Mesenchymal stem cell (in vitro differentiated cells and primary cell): ENCODE data around the gene DRC1.

Experiments used
- DNase-seq: peaks from one replicate; pipeline ENCODE4 v3.0.0-alpha.2; 2013
- H2AFZ ChIP-seq: one replicate; pipeline ENCODE4 v1.6.1; 2013; ENCODE audit warnings: low read depth, mild to moderate bottlenecking, control low read depth, inconsistent platforms, low read length, moderate library complexity
- H2AK5ac ChIP-seq: 2 replicates; pipeline ENCODE4 v1.6.1; 2013; ENCODE audit warnings: low read length, moderate library complexity, mild to moderate bottlenecking, inconsistent platforms; ENCODE audit not compliant: severe bottlenecking
- H2BK120ac ChIP-seq: one replicate; pipeline ENCODE4 v1.6.1; 2013; ENCODE audit warnings: low read depth, mild to moderate bottlenecking, inconsistent platforms, low read length, moderate library complexity
- H2BK12ac ChIP-seq, 2 experiments: one replicate each; pipeline ENCODE4 v1.6.1; 2013; ENCODE audit warnings: inconsistent platforms in 2 of 2, low read length in 2 of 2, mild to moderate bottlenecking in 2 of 2, moderate library complexity in 2 of 2, control low read depth in 1 of 2
- H2BK15ac ChIP-seq: one replicate; pipeline ENCODE4 v1.6.1; 2013; ENCODE audit warnings: mild to moderate bottlenecking, low read depth, inconsistent platforms; ENCODE audit not compliant: poor library complexity, severe bottlenecking
- H2BK5ac ChIP-seq: 2 replicates; pipeline ENCODE4 v1.6.1; 2013; ENCODE audit warnings: low read depth, mild to moderate bottlenecking, low read length, control low read depth, inconsistent platforms; ENCODE audit not compliant: poor library complexity, severe bottlenecking
- H3K14ac ChIP-seq, 2 experiments: one replicate each; pipeline ENCODE4 v1.6.1; 2013; ENCODE audit warnings: inconsistent platforms in 2 of 2, low read length in 2 of 2, control low read depth in 1 of 2, mild to moderate bottlenecking in 1 of 2, moderate library complexity in 1 of 2
- H3K18ac ChIP-seq, 2 experiments: one replicate each; pipeline ENCODE4 v1.6.1; 2013; ENCODE audit warnings: inconsistent platforms in 2 of 2, low read length in 2 of 2, control low read depth in 1 of 2, low read depth in 1 of 2, mild to moderate bottlenecking in 1 of 2
- H3K23ac ChIP-seq, 2 experiments: one replicate each; pipeline ENCODE4 v1.6.1; 2013; ENCODE audit warnings: inconsistent platforms in 2 of 2, low read length in 2 of 2, mild to moderate bottlenecking in 2 of 2, moderate library complexity in 2 of 2, control low read depth in 1 of 2
- H3K27ac ChIP-seq: 2 replicates; pipeline ENCODE4 v1.5.1; 2013; ENCODE audit warnings: mild to moderate bottlenecking, moderate library complexity, low read length, control low read depth, inconsistent platforms; ENCODE audit not compliant: poor library complexity, severe bottlenecking
- H3K27me3 ChIP-seq, 2 experiments: 2 replicates each; pipeline versions ENCODE4 v1.6.1 to v1.7.0; 2013; ENCODE audit warnings: low read length in 2 of 2, mild to moderate bottlenecking in 2 of 2, moderate library complexity in 2 of 2, control low read depth in 1 of 2, inconsistent platforms in 1 of 2; ENCODE audit not compliant: control insufficient read depth in 1 of 2, insufficient read depth in 1 of 2
- H3K36me3 ChIP-seq, 2 experiments: 2 replicates each; pipeline versions ENCODE4 v1.6.1 to v1.7.0; 2013; ENCODE audit warnings: low read length in 2 of 2, control low read depth in 1 of 2, inconsistent platforms in 1 of 2, low read depth in 1 of 2, mild to moderate bottlenecking in 1 of 2; ENCODE audit not compliant: insufficient read depth in 2 of 2, control insufficient read depth in 1 of 2
- H3K4ac ChIP-seq, 2 experiments: one replicate each; pipeline ENCODE4 v1.6.1; 2013; ENCODE audit warnings: inconsistent platforms in 2 of 2, low read length in 2 of 2, mild to moderate bottlenecking in 2 of 2, moderate library complexity in 2 of 2, control low read depth in 1 of 2, low read depth in 1 of 2
- H3K4me1 ChIP-seq: 2 replicates; pipeline ENCODE4 v1.6.1; 2013; ENCODE audit warnings: low read depth, low read length, control low read depth; ENCODE audit not compliant: control insufficient read depth, insufficient read depth
- H3K4me2 ChIP-seq: 2 replicates; pipeline ENCODE4 v1.6.1; 2013; ENCODE audit warnings: low read length, mild to moderate bottlenecking, inconsistent platforms; ENCODE audit not compliant: poor library complexity, severe bottlenecking
- H3K4me3 ChIP-seq, 2 experiments: 2 replicates each; pipeline versions ENCODE4 v1.5.1 to v1.7.0; 2013; ENCODE audit warnings: low read length in 2 of 2, mild to moderate bottlenecking in 2 of 2, control low read depth in 1 of 2, low read depth in 1 of 2; ENCODE audit not compliant: insufficient read depth in 1 of 2
- H3K79me1 ChIP-seq: replicated peaks from 2 replicates; pipeline ENCODE4 v1.6.1; 2013; ENCODE audit warnings: mild to moderate bottlenecking, control low read depth, low read length, inconsistent platforms; ENCODE audit not compliant: poor library complexity, severe bottlenecking
- H3K9ac ChIP-seq: 2 replicates; pipeline ENCODE4 v1.7.0; 2013; ENCODE audit warnings: mild to moderate bottlenecking, low read length, moderate library complexity
- H3K9me3 ChIP-seq: 2 replicates; pipeline ENCODE4 v1.7.0; 2013; ENCODE audit warnings: mild to moderate bottlenecking, low read length; ENCODE audit not compliant: control insufficient read depth
- H4K8ac ChIP-seq: one replicate; pipeline ENCODE4 v1.6.1; 2013; ENCODE audit warnings: inconsistent platforms, mild to moderate bottlenecking, low read length, moderate library complexity
- H4K91ac ChIP-seq: one replicate; pipeline ENCODE4 v1.6.1; 2013; ENCODE audit warnings: mild to moderate bottlenecking, low read length, inconsistent platforms
- WGBS: methylation state at CpG from one replicate; pipeline ENCODE4 v1.1.7; 2013; ENCODE audit warnings: mixed read lengths; 5-methylcytosine and 5-hydroxymethylcytosine counted together

Gene DRC1

GRCh38 chr2:26442707-26443106 lies 41.0 kb downstream of the DRC1 start:
- WGBS, result 72% methylated on average over 3 of the region's 3 CpGs

GRCh38 chr2:26444236-26444635 lies 42.5 kb downstream of the DRC1 start:
- no peak for DNase-seq
- Histone ChIP-seq H2AFZ (no peak overlapping the region), H3K36me3 (no peaks in the 10 kb centered on the region), H3K4me2 (no peak overlapping the region), H2BK120ac (no peak overlapping the region), H2AK5ac (no peak overlapping the region), H3K23ac (no peak overlapping the region), H2BK15ac (no peak overlapping the region), H2BK5ac (no peak overlapping the region), H3K4me1 (no peaks in the 10 kb centered on the region), H4K91ac (no peak overlapping the region), H4K8ac (no peak overlapping the region), H3K14ac (no peak overlapping the region), H3K79me1 (no peaks in the 10 kb centered on the region), H3K9me3 (no peaks in the 10 kb centered on the region), H3K9ac (no peak overlapping the region), H3K4ac (no peak overlapping the region), H3K27ac (no peak overlapping the region), H3K18ac (no peak overlapping the region), H3K27me3 (peaks cover 5 to 17% of the 10 kb centered on the region in 2 experiments), H2BK12ac (no peak overlapping the region), H3K4me3 (no peak overlapping the region)
- WGBS, result 88% methylated on average over 7 of the region's 7 CpGs

More at GRCh38 chr2:26442707-26443106, 41.0 kb downstream of the DRC1 start:
- H3K27me3 ChIP-seq, result peaks cover 5 to 24% of the 10 kb centered on the region in 2 experiments
- no peak overlapping the region for H3K4ac ChIP-seq
- no peak overlapping the region for H2BK120ac ChIP-seq
- H3K36me3 ChIP-seq, result no peaks in the 10 kb centered on the region
- H3K18ac ChIP-seq, result no peak overlapping the region
- no peak overlapping the region for H2AFZ ChIP-seq
- no peak overlapping the region for H3K27ac ChIP-seq
- H4K91ac ChIP-seq, result no peak overlapping the region
- no peak overlapping the region for H2BK15ac ChIP-seq
- H3K23ac ChIP-seq, result no peak overlapping the region
- H3K79me1 ChIP-seq, result no peaks in the 10 kb centered on the region
- no peak overlapping the region for H3K9ac ChIP-seq
- no peak overlapping the region for H2BK12ac ChIP-seq
- no peak overlapping the region for H3K14ac ChIP-seq
- no peaks in the 10 kb centered on the region for H3K9me3 ChIP-seq
- H3K4me1 ChIP-seq, result peaks cover 2% of the 10 kb centered on the region
- H3K4me2 ChIP-seq, result no peak overlapping the region
- H2BK5ac ChIP-seq, result no peak overlapping the region
- no peak overlapping the region for H4K8ac ChIP-seq
- DNase-seq, result no peak
- H3K4me3 ChIP-seq, result no peak overlapping the region
- H2AK5ac ChIP-seq, result no peak overlapping the region

GRCh38 chr2:26448651-26449050 lies 46.9 kb downstream of the DRC1 start:
- Histone ChIP-seq H3K4me3 (no peak overlapping the region), H2BK120ac (no peak overlapping the region), H3K79me1 (no peaks in the 10 kb centered on the region), H3K4me2 (no peak overlapping the region), H4K8ac (no peak overlapping the region), H3K9ac (no peak overlapping the region), H3K4ac (no peak overlapping the region), H2AFZ (no peak overlapping the region), H3K14ac (no peak overlapping the region), H3K27me3 (peaks cover 13 to 23% of the 10 kb centered on the region in 2 experiments), H2BK12ac (no peak overlapping the region), H3K9me3 (no peaks in the 10 kb centered on the region), H3K36me3 (no peaks in the 10 kb centered on the region), H2AK5ac (no peak overlapping the region), H3K18ac (no peak overlapping the region), H3K27ac (no peak overlapping the region), H3K23ac (no peak overlapping the region), H2BK5ac (no peak overlapping the region), H3K4me1 (no peaks in the 10 kb centered on the region), H4K91ac (no peak overlapping the region), H2BK15ac (no peak overlapping the region)
- DNase-seq, result no peak
- WGBS, result 90% methylated on average over 9 of the region's 9 CpGs

DNA sequence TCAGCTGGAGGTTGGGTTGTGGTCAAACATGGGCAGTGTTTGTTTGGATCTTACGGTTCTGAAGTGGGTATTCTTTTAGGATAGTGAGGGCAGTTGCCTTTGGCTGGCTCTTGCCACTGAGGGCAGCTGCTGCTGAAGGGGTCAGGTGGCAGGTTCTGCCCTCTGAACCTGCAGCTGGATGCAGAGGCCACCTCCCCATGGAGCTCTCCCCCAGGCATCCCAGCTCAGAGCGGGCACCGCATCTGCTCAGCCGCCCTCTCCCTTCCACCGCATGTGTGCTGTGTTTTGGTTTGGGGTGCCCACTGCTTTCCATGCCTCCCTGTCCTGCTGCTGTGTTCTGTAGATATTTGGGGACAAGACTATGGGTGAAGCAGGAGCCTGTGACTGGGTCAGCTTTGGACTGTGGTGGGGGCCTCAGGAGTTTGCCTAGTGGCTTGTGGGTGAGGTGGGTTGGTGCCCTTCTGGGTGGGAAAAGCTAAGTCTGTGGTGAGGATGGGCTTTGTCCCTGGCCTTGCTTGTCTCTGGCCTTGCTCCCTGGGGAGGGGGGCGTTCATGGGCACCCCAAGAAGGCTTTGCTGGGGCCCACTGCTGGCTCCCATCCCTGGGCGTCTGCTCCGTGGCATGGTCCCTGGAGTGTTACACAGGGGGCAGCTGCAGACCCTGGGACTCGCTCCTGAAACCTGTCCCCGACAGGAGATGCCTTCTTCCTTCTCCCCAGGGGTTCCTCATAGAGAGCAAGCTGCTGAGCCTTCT lies 47.7 kb downstream of the DRC1 start:
- Histone ChIP-seq H3K79me1 (no peaks in the 10 kb centered on the region), H2BK5ac (no peak overlapping the region), H3K23ac (no peak overlapping the region), H3K18ac (no peak overlapping the region), H2BK12ac (no peak overlapping the region), H3K4me2 (no peak overlapping the region), H2AFZ (no peak overlapping the region), H3K27me3 (peaks cover 15 to 22% of the 10 kb centered on the region in 2 experiments), H3K9ac (no peak overlapping the region), H3K4me1 (no peaks in the 10 kb centered on the region), H3K14ac (no peak overlapping the region), H3K27ac (no peak overlapping the region), H3K36me3 (no peaks in the 10 kb centered on the region), H3K9me3 (no peaks in the 10 kb centered on the region), H4K8ac (no peak overlapping the region), H2BK120ac (no peak overlapping the region), H2AK5ac (no peak overlapping the region), H4K91ac (no peak overlapping the region), H3K4ac (no peak overlapping the region), H2BK15ac (no peak overlapping the region), H3K4me3 (no peak overlapping the region)
- WGBS, result 92% methylated on average over 10 of the region's 10 CpGs
- DNase-seq, result no peak
